ENCODE data around the gene EHD4.

Gene EHD4

GRCh38 chr15:41869770-41870688 lies 102.3 kb downstream of the EHD4 start:
- TF ChIP-seq, protein P1, sequence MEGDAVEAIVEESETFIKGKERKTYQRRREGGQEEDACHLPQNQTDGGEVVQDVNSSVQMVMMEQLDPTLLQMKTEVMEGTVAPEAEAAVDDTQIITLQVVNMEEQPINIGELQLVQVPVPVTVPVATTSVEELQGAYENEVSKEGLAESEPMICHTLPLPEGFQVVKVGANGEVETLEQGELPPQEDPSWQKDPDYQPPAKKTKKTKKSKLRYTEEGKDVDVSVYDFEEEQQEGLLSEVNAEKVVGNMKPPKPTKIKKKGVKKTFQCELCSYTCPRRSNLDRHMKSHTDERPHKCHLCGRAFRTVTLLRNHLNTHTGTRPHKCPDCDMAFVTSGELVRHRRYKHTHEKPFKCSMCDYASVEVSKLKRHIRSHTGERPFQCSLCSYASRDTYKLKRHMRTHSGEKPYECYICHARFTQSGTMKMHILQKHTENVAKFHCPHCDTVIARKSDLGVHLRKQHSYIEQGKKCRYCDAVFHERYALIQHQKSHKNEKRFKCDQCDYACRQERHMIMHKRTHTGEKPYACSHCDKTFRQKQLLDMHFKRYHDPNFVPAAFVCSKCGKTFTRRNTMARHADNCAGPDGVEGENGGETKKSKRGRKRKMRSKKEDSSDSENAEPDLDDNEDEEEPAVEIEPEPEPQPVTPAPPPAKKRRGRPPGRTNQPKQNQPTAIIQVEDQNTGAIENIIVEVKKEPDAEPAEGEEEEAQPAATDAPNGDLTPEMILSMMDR (IDR thresholded peaks at IDR 0.05; ENCODE audit: insufficient read depth, missing control alignments) = no peak
- DNase-seq (ENCODE audit: insufficient read length, low spot score) = no peak
- FAIRE-seq = no peak

DNA sequence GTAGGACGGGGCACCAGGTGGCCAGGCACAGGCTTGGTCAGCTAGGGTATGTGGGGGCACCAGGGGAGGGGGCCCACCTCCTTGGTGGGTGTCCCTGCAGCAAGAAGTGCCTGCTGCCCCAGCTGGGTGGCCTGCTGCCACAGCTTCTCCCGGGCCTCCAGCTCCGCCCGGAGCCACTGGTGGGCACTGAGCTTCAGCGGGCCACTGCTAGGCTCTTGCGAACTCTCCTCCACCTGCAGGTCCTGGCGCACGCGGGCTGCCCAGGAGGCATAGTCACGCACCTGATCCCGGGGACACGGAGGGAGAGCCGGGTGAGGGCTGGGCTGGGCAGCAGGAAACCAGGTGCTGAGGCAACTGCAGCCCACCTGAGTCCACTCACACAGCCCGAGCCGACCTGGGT lies 104.0 kb downstream of the EHD4 start:
- DNase-seq (ENCODE audit: insufficient read length, low spot score) (no peak), FAIRE-seq (no peak)
- TF ChIP-seq, protein P1 (IDR thresholded peaks at IDR 0.05; ENCODE audit: insufficient read depth, missing control alignments) = no peak

GRCh38 chr15:41866872-41867579 lies 105.3 kb downstream of the EHD4 start:
- FAIRE-seq (no peak), DNase-seq (ENCODE audit: insufficient read length, low spot score) (no peak)
- TF ChIP-seq, protein P1 (IDR thresholded peaks at IDR 0.05; ENCODE audit: insufficient read depth, missing control alignments) = no peak

- FAIRE-seq (no peak), DNase-seq (ENCODE audit: insufficient read length, low spot score) (no peak)
- TF ChIP-seq, protein P1 (IDR thresholded peaks at IDR 0.05; ENCODE audit: insufficient read depth, missing control alignments) = no peak
These were observed 106.1 kb downstream of the EHD4 start for GRCh38 chr15:41866263-41866703.

DNA sequence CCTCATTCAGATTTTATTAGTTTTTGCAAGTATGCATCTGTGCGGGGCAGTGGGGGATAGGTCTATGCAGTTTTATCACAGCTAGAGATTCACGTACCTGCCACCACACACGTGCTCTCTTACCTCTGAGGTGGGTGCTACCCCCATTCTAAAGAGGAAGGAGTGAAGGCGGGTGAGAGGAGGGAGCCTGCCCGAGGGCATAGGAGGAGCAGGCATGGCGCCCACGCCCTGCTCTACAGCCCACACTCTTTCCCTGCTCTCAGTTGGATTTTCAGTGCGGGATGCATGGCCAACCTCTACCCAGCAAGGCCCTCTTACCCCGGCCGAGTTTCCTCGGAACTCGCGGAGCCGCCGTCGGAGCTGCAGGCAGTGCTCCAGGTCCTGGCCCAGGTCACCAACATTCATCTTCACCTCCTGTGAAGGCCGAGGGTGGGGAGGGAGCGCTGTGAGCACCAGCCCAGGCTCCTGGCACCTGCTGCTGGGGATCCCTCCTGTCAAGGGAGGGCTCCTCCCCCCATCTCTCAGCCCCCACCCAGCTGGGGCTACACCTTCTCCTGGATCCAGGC lies 106.8 kb downstream of the EHD4 start:
- TF ChIP-seq, protein P1 (IDR thresholded peaks at IDR 0.05; ENCODE audit: insufficient read depth, missing control alignments) = no peak
- no peak for FAIRE-seq
- DNase-seq (ENCODE audit: insufficient read length, low spot score) = no peak

GRCh38 chr15:41862515-41863116 lies 109.7 kb downstream of the EHD4 start:
- DNase-seq (ENCODE audit: insufficient read length, low spot score) (no peak), FAIRE-seq (no peak)
- TF ChIP-seq, protein P1 (IDR thresholded peaks at IDR 0.05; ENCODE audit: insufficient read depth, missing control alignments) = no peak
